Uterus (tissue), 2 donors: Measurements from ENCODE around the gene NXPE3.

Source experiments
- POLR2A ChIP-seq, 2 donors: fragments of 450-650 bp; IDR thresholded peaks; one replicate each; pipeline ENCODE4 v1.6.1; 2016; ENCODE audit warnings: antibody characterized with exemption in 2 of 2, mild to moderate bottlenecking in 1 of 2, moderate library complexity in 1 of 2
- TF ChIP-seq, protein P1 (sequence below), 4 experiments: fragments of 200-600 bp in 2 of 4; fragments of 450-650 bp in 2 of 4; sonication (generic) in 2 of 4; IDR thresholded peaks; one replicate each; pipeline ENCODE4 v1.5.1; 2016 to 2019; ENCODE audit warnings: antibody characterized with exemption in 4 of 4, mild to moderate bottlenecking in 2 of 4, moderate library complexity in 1 of 4

GRCh38 chr3:101781166-101781565, 2.2 kb downstream of the NXPE3 start:
- TF ChIP-seq, protein P1, sequence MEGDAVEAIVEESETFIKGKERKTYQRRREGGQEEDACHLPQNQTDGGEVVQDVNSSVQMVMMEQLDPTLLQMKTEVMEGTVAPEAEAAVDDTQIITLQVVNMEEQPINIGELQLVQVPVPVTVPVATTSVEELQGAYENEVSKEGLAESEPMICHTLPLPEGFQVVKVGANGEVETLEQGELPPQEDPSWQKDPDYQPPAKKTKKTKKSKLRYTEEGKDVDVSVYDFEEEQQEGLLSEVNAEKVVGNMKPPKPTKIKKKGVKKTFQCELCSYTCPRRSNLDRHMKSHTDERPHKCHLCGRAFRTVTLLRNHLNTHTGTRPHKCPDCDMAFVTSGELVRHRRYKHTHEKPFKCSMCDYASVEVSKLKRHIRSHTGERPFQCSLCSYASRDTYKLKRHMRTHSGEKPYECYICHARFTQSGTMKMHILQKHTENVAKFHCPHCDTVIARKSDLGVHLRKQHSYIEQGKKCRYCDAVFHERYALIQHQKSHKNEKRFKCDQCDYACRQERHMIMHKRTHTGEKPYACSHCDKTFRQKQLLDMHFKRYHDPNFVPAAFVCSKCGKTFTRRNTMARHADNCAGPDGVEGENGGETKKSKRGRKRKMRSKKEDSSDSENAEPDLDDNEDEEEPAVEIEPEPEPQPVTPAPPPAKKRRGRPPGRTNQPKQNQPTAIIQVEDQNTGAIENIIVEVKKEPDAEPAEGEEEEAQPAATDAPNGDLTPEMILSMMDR (IDR thresholded peaks at IDR 0.05), result no peak
- TF ChIP-seq POLR2A (IDR thresholded peaks at IDR 0.05), result no peak
